ENCODE measurements around the gene PFKFB3. TPM values are rescaled to one million over a fixed set of nuclear protein-coding genes. Genes with fewer than 3 reads are reported as not detected.

Gene PFKFB3
- total and polyA plus RNA-seq, 2 of the 13 experiments (the other 11 are each of a cell fraction or from before 2014, with no cell fraction given), result 1.2 to 13.3 TPM

DNA sequence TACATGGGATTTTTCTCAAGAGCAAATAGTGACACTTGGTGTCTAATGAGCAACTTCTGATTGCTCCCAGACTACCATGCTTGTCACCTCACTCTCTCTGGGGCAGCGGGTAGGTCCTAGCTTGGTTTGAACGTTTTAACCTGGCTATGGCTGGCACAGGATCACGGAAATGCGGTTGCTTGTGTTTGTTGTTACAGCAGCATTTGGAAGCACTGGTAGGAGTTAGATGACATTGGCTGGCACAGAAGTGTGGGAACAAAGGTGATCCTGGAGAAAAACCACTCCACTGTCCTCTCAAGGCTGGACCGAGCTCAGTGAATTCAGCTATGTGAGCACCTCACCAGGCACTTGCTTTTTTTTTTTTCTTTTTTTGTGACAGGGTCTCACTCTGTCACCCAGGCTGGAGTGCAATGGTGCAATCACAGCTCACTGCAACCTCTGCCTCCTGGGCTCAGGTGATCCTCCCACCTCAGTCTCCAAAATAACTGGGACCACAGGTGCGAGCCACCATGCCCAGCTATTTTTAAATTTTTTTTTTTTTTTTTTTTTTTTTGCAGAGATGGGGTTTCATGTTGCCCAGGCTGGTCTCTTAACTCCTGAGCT lies 3.5 kb upstream of the PFKFB3 start:
- intact Hi-C loops (cut with micrococcal nuclease; ENCODE audit: unreplicated experiment) (no loop called here), in situ Hi-C loops (cut with HindIII; ENCODE audit: extremely low pct_ligation_motif_present, low pct_unique_long_range_greater_than_20kb) (no loop called here)
- no peak overlapping the region for H3K4me2 ChIP-seq (ENCODE audit: low read depth, low read length)
- FAIRE-seq, result no peak
- CTCF ChIA-PET (ENCODE audit: low intra/inter-chr PET ratio, low total read pairs), result no interaction called here
- 57% methylated on average over 6 of the region's 6 CpGs for WGBS (ENCODE audit: low lambda C conversion rate)
- POLR2A ChIA-PET, result no interaction called here
- no peak overlapping the region for H3K9ac ChIP-seq (ENCODE audit: insufficient read depth, low read depth, low read length)
- TF ChIP-seq NFIC (IDR thresholded peaks at IDR 0.05; ENCODE audit: low read length) (no peak), ZKSCAN8 (CRISPR knock-in tag; IDR thresholded peaks at IDR 0.05; ENCODE audit: borderline replicate concordance) (no peak), ZMAT3 (CRISPR knock-in tag; conservative IDR thresholded peaks at IDR 0.05) (no peak)
- TF ChIP-seq, protein P1, sequence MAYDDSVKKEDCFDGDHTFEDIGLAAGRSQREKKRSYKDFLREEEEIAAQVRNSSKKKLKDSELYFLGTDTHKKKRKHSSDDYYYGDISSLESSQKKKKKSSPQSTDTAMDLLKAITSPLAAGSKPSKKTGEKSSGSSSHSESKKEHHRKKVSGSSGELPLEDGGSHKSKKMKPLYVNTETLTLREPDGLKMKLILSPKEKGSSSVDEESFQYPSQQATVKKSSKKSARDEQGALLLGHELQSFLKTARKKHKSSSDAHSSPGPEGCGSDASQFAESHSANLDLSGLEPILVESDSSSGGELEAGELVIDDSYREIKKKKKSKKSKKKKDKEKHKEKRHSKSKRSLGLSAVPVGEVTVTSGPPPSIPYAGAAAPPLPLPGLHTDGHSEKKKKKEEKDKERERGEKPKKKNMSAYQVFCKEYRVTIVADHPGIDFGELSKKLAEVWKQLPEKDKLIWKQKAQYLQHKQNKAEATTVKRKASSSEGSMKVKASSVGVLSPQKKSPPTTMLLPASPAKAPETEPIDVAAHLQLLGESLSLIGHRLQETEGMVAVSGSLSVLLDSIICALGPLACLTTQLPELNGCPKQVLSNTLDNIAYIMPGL (CRISPR knock-in tag; IDR thresholded peaks at IDR 0.05; ENCODE audit: borderline replicate concordance in 1 of 2, low read depth in 1 of 2), result no peak
- no TSS peak for BruUV-seq (replicated peaks)
- ATAC-seq, result no peak
- H2AFZ ChIP-seq (ENCODE audit: low read length), result no peak overlapping the region
- no peaks in the 10 kb centered on the region for H3K9me3 ChIP-seq (ENCODE audit: low read length)
- peaks cover 0 to 11% of the 10 kb centered on the region in 2 experiments; a peak in 1 of 5 replicates for H3K27me3 ChIP-seq (ENCODE audit: control insufficient read depth in 1 of 2, insufficient read depth in 2 of 2, low read length in 2 of 2)
- H4K20me1 ChIP-seq (ENCODE audit: insufficient read depth, low read length), result no peaks in the 10 kb centered on the region
- peaks cover 4% of the 10 kb centered on the region for H3K79me2 ChIP-seq (ENCODE audit: insufficient read depth, low read length)
- no peak overlapping the region for H3K4me3 ChIP-seq (replicated peaks in 1 of 3; ENCODE audit: insufficient read depth in 1 of 3, low read depth in 2 of 3, low read length in 3 of 3)
- H3K36me3 ChIP-seq (replicated peaks in 1 of 2; ENCODE audit: control insufficient read depth in 1 of 2, insufficient read depth in 2 of 2, low read length in 2 of 2), result no peaks in the 10 kb centered on the region
- DNase-seq (ENCODE audit: low spot score), result no peak
- no peak overlapping the region for H3K27ac ChIP-seq (ENCODE audit: extremely low read length, insufficient read depth, low read length)
- peaks cover 23% of the 10 kb centered on the region for H3K4me1 ChIP-seq (ENCODE audit: insufficient read depth, low read length)

DNA sequence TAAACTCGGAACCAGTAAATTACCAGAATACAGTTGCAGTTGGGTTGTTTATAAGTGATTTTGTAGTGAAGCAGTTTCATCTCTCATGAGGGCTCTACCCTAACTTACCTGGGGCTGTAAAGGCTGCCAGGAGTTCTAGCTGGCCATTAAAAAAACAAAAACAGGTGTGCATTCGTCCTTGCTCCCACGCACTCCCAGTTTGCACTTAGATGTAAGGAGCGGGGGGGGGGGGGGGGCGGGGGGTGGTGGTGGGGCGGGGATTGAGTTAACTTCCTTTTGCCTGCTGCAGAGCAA lies 2.3 kb upstream of the PFKFB3 start:
- WGBS (ENCODE audit: low lambda C conversion rate), result 85% methylated on average over 1 of the region's 6 CpGs
- Histone ChIP-seq H3K36me3 (replicated peaks in 1 of 2; ENCODE audit: control insufficient read depth in 1 of 2, insufficient read depth in 2 of 2, low read length in 2 of 2) (peaks cover 0 to 2% of the 10 kb centered on the region in 2 experiments; a peak in 1 of 5 replicates), H3K9ac (ENCODE audit: insufficient read depth, low read depth, low read length) (no peak overlapping the region), H3K4me1 (ENCODE audit: insufficient read depth, low read length) (peaks cover 35% of the 10 kb centered on the region), H3K27ac (ENCODE audit: extremely low read length, insufficient read depth, low read length) (no peak overlapping the region), H3K4me2 (ENCODE audit: low read depth, low read length) (peak overlapping the region; percentile 79), H3K27me3 (ENCODE audit: control insufficient read depth in 1 of 2, insufficient read depth in 2 of 2, low read length in 2 of 2) (peaks cover 0 to 11% of the 10 kb centered on the region in 2 experiments; a peak in 1 of 5 replicates), H4K20me1 (ENCODE audit: insufficient read depth, low read length) (peaks cover 5% of the 10 kb centered on the region; the same call in 1 of the 2 replicates), H3K4me3 (replicated peaks in 1 of 3; ENCODE audit: insufficient read depth in 1 of 3, low read depth in 2 of 3, low read length in 3 of 3) (peak overlapping the region in 2 of 3 experiments; percentile 71 to 79; a peak in 3 of 6 replicates), H3K9me3 (ENCODE audit: low read length) (no peaks in the 10 kb centered on the region), H3K79me2 (ENCODE audit: insufficient read depth, low read length) (peaks cover 12% of the 10 kb centered on the region), H2AFZ (ENCODE audit: low read length) (no peak overlapping the region)
- in situ Hi-C loops (cut with HindIII; ENCODE audit: extremely low pct_ligation_motif_present, low pct_unique_long_range_greater_than_20kb) (loop anchor here (5.0 kb wide), 1 partner anchor 202 kb away; no protein-coding TSS in a partner anchor), intact Hi-C loops (cut with micrococcal nuclease; ENCODE audit: unreplicated experiment) (loop anchor here (5.0 kb wide), 1 partner anchor 77 kb away; no protein-coding TSS in a partner anchor)
- FAIRE-seq (no peak), DNase-seq (ENCODE audit: low spot score) (no peak), ATAC-seq (no peak)
- POLR2A ChIA-PET, result no interaction called here
- CTCF ChIA-PET (ENCODE audit: low intra/inter-chr PET ratio, low total read pairs), result interaction anchor here (1.5 kb wide), 1 partner anchor 202 kb away, joined by 3 read pairs; no protein-coding TSS in a partner anchor
- BruUV-seq (replicated peaks), result no TSS peak
- TF ChIP-seq, protein P2, sequence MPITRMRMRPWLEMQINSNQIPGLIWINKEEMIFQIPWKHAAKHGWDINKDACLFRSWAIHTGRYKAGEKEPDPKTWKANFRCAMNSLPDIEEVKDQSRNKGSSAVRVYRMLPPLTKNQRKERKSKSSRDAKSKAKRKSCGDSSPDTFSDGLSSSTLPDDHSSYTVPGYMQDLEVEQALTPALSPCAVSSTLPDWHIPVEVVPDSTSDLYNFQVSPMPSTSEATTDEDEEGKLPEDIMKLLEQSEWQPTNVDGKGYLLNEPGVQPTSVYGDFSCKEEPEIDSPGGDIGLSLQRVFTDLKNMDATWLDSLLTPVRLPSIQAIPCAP (CRISPR knock-in tag; IDR thresholded peaks at IDR 0.05; ENCODE audit: low read depth), result no peak
- TF ChIP-seq HNF4G (IDR thresholded peaks at IDR 0.05; ENCODE audit: borderline replicate concordance, low read depth, low read length), result no peak
- TF ChIP-seq HNF4G (CRISPR knock-in tag; IDR thresholded peaks at IDR 0.05; ENCODE audit: borderline replicate concordance, low read depth), result no peak
- TF ChIP-seq, protein P3, sequence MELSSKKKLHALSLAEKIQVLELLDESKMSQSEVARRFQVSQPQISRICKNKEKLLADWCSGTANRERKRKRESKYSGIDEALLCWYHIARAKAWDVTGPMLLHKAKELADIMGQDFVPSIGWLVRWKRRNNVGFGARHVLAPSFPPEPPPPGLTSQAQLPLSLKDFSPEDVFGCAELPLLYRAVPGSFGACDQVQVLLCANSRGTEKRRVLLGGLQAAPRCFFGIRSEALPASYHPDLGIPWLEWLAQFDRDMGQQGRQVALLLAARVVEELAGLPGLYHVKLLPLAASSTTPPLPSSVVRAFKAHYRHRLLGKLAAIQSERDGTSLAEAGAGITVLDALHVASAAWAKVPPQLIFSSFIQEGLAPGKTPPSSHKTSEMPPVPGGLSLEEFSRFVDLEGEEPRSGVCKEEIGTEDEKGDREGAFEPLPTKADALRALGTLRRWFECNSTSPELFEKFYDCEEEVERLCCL (CRISPR knock-in tag; IDR thresholded peaks at IDR 0.05; ENCODE audit: borderline replicate concordance), result no peak
- no peak for TF ChIP-seq KLF11 (CRISPR knock-in tag; IDR thresholded peaks at IDR 0.05)
- TF ChIP-seq, protein P4, sequence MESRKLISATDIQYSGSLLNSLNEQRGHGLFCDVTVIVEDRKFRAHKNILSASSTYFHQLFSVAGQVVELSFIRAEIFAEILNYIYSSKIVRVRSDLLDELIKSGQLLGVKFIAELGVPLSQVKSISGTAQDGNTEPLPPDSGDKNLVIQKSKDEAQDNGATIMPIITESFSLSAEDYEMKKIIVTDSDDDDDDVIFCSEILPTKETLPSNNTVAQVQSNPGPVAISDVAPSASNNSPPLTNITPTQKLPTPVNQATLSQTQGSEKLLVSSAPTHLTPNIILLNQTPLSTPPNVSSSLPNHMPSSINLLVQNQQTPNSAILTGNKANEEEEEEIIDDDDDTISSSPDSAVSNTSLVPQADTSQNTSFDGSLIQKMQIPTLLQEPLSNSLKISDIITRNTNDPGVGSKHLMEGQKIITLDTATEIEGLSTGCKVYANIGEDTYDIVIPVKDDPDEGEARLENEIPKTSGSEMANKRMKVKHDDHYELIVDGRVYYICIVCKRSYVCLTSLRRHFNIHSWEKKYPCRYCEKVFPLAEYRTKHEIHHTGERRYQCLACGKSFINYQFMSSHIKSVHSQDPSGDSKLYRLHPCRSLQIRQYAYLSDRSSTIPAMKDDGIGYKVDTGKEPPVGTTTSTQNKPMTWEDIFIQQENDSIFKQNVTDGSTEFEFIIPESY (CRISPR knock-in tag; IDR thresholded peaks at IDR 0.05), result no peak
